Prostate gland (tissue), 2 donors: ENCODE data around the gene ZDBF2.
"Not testable (repeated sequence)": the region's sequence is repeated elsewhere in the genome, so short reads cannot be mapped to it uniquely, and the experiment has no call there.

Source experiments
- POLR2A ChIP-seq: fragments of 450-650 bp; IDR thresholded peaks from one replicate; pipeline ENCODE4 v1.6.1; 2016; ENCODE audit warnings: antibody characterized with exemption, mild to moderate bottlenecking
- POLR2AphosphoS5 ChIP-seq: sonication (generic); formaldehyde crosslinking; IDR thresholded peaks from one replicate; pipeline ENCODE4 v1.6.1; 2017; ENCODE audit warnings: antibody characterized with exemption
- TF ChIP-seq, protein P1 (sequence below), 4 experiments: fragments of 200-600 bp in 2 of 4; fragments of 450-650 bp in 2 of 4; sonication (generic) in 2 of 4; IDR thresholded peaks; 1 replicate in 3 of 4; 2 replicates in 1 of 4; pipeline ENCODE4 v1.5.1; 2016 to 2019; ENCODE audit warnings: antibody characterized with exemption in 4 of 4, mild to moderate bottlenecking in 2 of 4, moderate library complexity in 2 of 4

DNA sequence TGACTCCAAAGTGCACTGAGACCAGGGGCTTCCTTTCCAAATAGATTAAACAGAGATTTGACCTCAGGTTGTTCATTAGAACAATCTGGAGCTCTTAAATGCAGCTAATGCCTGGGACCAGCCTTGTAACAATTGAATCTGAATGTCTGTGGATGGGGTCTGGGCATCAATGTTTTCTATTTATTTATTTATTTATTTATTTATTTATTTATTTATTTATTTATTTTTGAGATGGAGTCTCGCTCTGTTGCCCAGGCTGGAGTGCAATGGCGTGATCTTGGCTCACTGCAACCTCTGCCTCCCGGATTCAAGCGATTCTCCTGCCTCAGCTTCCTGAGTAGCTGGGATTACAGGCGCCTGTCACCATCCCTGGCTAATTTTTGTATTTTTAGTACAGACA, 86.4 kb downstream of the ZDBF2 start:
- TF ChIP-seq, protein P1, sequence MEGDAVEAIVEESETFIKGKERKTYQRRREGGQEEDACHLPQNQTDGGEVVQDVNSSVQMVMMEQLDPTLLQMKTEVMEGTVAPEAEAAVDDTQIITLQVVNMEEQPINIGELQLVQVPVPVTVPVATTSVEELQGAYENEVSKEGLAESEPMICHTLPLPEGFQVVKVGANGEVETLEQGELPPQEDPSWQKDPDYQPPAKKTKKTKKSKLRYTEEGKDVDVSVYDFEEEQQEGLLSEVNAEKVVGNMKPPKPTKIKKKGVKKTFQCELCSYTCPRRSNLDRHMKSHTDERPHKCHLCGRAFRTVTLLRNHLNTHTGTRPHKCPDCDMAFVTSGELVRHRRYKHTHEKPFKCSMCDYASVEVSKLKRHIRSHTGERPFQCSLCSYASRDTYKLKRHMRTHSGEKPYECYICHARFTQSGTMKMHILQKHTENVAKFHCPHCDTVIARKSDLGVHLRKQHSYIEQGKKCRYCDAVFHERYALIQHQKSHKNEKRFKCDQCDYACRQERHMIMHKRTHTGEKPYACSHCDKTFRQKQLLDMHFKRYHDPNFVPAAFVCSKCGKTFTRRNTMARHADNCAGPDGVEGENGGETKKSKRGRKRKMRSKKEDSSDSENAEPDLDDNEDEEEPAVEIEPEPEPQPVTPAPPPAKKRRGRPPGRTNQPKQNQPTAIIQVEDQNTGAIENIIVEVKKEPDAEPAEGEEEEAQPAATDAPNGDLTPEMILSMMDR (IDR thresholded peaks at IDR 0.05) = not testable (repeated sequence)
- TF ChIP-seq POLR2A, POLR2AphosphoS5: not testable (repeated sequence)
